ENCODE measurements around the gene PLXNB2.

The PLXNB2 gene

GRCh38 chr22:50303515-50303847 is 4.0 kb downstream of the PLXNB2 start:
- WGBS, 2 experiments (ENCODE audit: insufficient coverage in 2 of 2), result 90 to 96% methylated on average over 6 to 7 of the region's 7 CpGs
- Histone ChIP-seq H3K9me3 (ENCODE audit: control insufficient read depth, low read length) (no peaks in the 10 kb centered on the region), H3K27ac (ENCODE audit: low read depth, low read length, severe bottlenecking) (peak overlapping the region; percentile 16), H3K4me1 (ENCODE audit: control insufficient read depth, insufficient read depth, low read length, poor library complexity, severe bottlenecking) (peaks cover 53% of the 10 kb centered on the region), H3K4me3 (ENCODE audit: extremely low read depth, insufficient read depth, low read length, poor library complexity, severe bottlenecking) (no peak overlapping the region), H3K36me3 (ENCODE audit: control insufficient read depth, insufficient read depth, low read length) (peaks cover 34% of the 10 kb centered on the region)

DNA sequence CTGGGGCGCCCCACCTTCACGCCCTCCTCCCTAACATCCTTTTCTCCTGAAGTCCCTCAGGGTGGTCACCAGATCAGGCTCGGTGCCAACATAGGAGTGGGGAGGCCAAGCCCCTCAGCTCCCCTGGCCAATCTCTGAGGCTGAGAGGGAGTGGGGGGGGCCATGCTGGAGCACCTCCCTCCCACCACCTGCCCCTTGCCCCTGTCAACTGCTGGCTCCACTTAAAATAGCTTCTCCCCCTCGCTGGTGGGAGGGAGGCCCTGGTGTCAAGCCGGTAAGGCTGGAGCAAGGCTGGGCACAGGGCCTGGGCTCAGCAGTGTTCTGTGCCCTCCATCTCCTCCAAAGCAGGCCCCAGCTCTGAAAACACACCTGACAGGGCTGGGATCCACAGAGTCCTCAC is 4.9 kb downstream of the PLXNB2 start:
- H3K36me3 ChIP-seq (ENCODE audit: control insufficient read depth, insufficient read depth, low read length), result peaks cover 34% of the 10 kb centered on the region
- H3K27ac ChIP-seq (ENCODE audit: low read depth, low read length, severe bottlenecking), result no peak overlapping the region
- peaks cover 45% of the 10 kb centered on the region for H3K4me1 ChIP-seq (ENCODE audit: control insufficient read depth, insufficient read depth, low read length, poor library complexity, severe bottlenecking)
- no peaks in the 10 kb centered on the region for H3K9me3 ChIP-seq (ENCODE audit: control insufficient read depth, low read length)
- 83 to 86% methylated on average over 1 to 2 of the region's 5 CpGs for whole genome bisulfite sequencing, 2 experiments (ENCODE audit: insufficient coverage in 2 of 2)
- no peak overlapping the region for H3K4me3 ChIP-seq (ENCODE audit: extremely low read depth, insufficient read depth, low read length, poor library complexity, severe bottlenecking)

DNA sequence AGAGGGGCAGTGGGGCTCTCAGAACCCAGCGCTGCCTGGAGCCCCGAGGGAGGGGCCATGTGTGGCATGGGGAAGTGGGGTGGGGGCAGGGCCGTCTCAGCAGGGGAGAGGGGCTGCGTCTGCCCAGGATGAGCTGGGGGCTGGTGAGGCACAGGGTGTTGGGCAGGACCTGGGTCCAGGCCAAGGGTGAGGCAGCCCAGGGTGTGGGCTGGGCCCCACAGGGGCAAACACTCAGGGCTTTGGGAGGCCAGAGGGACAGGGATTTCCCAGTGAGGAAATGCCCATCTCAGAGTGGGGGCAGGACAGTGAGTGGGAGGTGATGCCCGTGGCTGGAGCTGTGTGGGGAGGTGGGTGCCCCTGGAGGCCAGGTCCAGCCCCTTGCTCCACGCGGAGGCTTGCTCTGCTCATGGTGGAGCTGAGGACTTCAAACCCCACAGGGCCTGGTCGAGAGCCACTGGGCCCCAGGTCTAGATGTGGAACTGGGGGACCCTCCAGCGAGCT is 5.4 kb downstream of the PLXNB2 start:
- WGBS, 2 experiments (ENCODE audit: insufficient coverage in 2 of 2), result 89 to 91% methylated on average over 6 to 9 of the region's 9 CpGs
- Histone ChIP-seq H3K9me3 (ENCODE audit: control insufficient read depth, low read length) (no peaks in the 10 kb centered on the region), H3K36me3 (ENCODE audit: control insufficient read depth, insufficient read depth, low read length) (peaks cover 34% of the 10 kb centered on the region), H3K4me1 (ENCODE audit: control insufficient read depth, insufficient read depth, low read length, poor library complexity, severe bottlenecking) (peaks cover 45% of the 10 kb centered on the region), H3K4me3 (ENCODE audit: extremely low read depth, insufficient read depth, low read length, poor library complexity, severe bottlenecking) (no peak overlapping the region), H3K27ac (ENCODE audit: low read depth, low read length, severe bottlenecking) (no peak overlapping the region)

DNA sequence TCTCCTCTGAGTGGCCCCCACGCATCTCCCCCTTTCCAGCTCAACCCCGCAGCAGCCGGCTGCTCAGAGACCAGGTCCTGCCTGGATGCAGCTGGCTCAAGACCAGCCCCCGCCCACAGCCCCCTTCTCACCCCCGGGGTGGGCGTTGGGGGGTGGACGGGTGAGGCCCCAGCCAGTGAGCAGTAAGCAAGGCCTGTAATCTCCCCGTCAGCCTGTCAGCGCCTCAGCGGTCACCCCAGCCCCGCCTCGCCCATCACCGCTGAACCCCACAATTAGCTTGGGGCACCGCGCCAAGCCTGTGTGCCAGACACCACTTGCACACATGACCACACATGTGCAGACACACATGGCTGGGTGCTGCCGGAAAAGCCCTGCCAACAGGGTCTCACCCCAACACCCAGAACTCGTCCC is 5.9 kb downstream of the PLXNB2 start:
- Histone ChIP-seq H3K27ac (ENCODE audit: low read depth, low read length, severe bottlenecking) (no peak overlapping the region), H3K36me3 (ENCODE audit: control insufficient read depth, insufficient read depth, low read length) (peaks cover 34% of the 10 kb centered on the region), H3K4me3 (ENCODE audit: extremely low read depth, insufficient read depth, low read length, poor library complexity, severe bottlenecking) (no peak overlapping the region), H3K9me3 (ENCODE audit: control insufficient read depth, low read length) (no peaks in the 10 kb centered on the region), H3K4me1 (ENCODE audit: control insufficient read depth, insufficient read depth, low read length, poor library complexity, severe bottlenecking) (peaks cover 45% of the 10 kb centered on the region)
- 96 to 97% methylated on average over 13 to 16 of the region's 17 CpGs for WGBS, 2 experiments (ENCODE audit: insufficient coverage in 2 of 2)

- H3K4me3 ChIP-seq (ENCODE audit: extremely low read depth, insufficient read depth, low read length, poor library complexity, severe bottlenecking), result no peak overlapping the region
- 75 to 81% methylated on average over 9 to 13 of the region's 14 CpGs for WGBS, 2 experiments (ENCODE audit: insufficient coverage in 2 of 2)
- H3K9me3 ChIP-seq (ENCODE audit: control insufficient read depth, low read length), result no peaks in the 10 kb centered on the region
- peaks cover 43% of the 10 kb centered on the region for H3K4me1 ChIP-seq (ENCODE audit: control insufficient read depth, insufficient read depth, low read length, poor library complexity, severe bottlenecking)
- no peak overlapping the region for H3K27ac ChIP-seq (ENCODE audit: low read depth, low read length, severe bottlenecking)
- H3K36me3 ChIP-seq (ENCODE audit: control insufficient read depth, insufficient read depth, low read length), result peaks cover 34% of the 10 kb centered on the region
Observed at GRCh38 chr22:50300620-50301257, 6.7 kb downstream of the PLXNB2 start.

- WGBS, 2 experiments (ENCODE audit: insufficient coverage in 2 of 2), result 10 to 14% methylated on average over 67 to 90 of the region's 93 CpGs
- Histone ChIP-seq H3K27ac (ENCODE audit: low read depth, low read length, severe bottlenecking) (no peak overlapping the region), H3K4me3 (ENCODE audit: extremely low read depth, insufficient read depth, low read length, poor library complexity, severe bottlenecking) (peak overlapping the region; percentile 24), H3K36me3 (ENCODE audit: control insufficient read depth, insufficient read depth, low read length) (peaks cover 32% of the 10 kb centered on the region), H3K4me1 (ENCODE audit: control insufficient read depth, insufficient read depth, low read length, poor library complexity, severe bottlenecking) (peaks cover 37% of the 10 kb centered on the region), H3K9me3 (ENCODE audit: control insufficient read depth, low read length) (no peaks in the 10 kb centered on the region)
Observed at GRCh38 chr22:50299785-50300619, 7.4 kb downstream of the PLXNB2 start.

GRCh38 chr22:50298937-50299784 is 8.3 kb downstream of the PLXNB2 start:
- Histone ChIP-seq H3K4me3 (ENCODE audit: extremely low read depth, insufficient read depth, low read length, poor library complexity, severe bottlenecking) (peak overlapping the region; percentile 24), H3K4me1 (ENCODE audit: control insufficient read depth, insufficient read depth, low read length, poor library complexity, severe bottlenecking) (peaks cover 33% of the 10 kb centered on the region), H3K27ac (ENCODE audit: low read depth, low read length, severe bottlenecking) (no peak overlapping the region), H3K36me3 (ENCODE audit: control insufficient read depth, insufficient read depth, low read length) (peaks cover 35% of the 10 kb centered on the region), H3K9me3 (ENCODE audit: control insufficient read depth, low read length) (no peaks in the 10 kb centered on the region)
- WGBS, 2 experiments (ENCODE audit: insufficient coverage in 2 of 2), result 36 to 40% methylated on average over 23 to 53 of the region's 59 CpGs

DNA sequence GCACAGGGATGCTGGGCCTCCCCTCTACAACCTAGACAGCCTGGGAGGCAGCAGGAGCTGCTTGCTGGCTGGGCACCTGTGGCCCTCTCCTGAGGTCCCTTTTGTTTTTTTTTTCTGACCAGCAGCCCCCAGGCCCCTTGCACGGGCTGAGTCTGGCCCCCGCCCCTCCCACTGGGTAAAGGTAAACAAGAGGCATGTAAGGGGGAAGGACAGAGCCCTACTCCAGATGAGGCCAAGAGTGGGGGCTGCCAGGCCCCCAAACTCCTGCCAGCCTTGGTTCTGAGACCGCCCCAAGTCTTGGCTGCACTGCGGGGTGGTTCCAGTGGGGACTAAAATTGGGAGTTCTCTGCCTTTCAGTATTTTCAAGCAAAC is 9.2 kb downstream of the PLXNB2 start:
- Histone ChIP-seq H3K4me1 (ENCODE audit: control insufficient read depth, insufficient read depth, low read length, poor library complexity, severe bottlenecking) (peaks cover 32% of the 10 kb centered on the region), H3K4me3 (ENCODE audit: extremely low read depth, insufficient read depth, low read length, poor library complexity, severe bottlenecking) (no peak overlapping the region), H3K9me3 (ENCODE audit: control insufficient read depth, low read length) (no peaks in the 10 kb centered on the region), H3K27ac (ENCODE audit: low read depth, low read length, severe bottlenecking) (no peak overlapping the region), H3K36me3 (ENCODE audit: control insufficient read depth, insufficient read depth, low read length) (peaks cover 26% of the 10 kb centered on the region)
- 100% methylated on average over 1 to 2 of the region's 4 CpGs for WGBS, 2 experiments (ENCODE audit: insufficient coverage in 2 of 2)

DNA sequence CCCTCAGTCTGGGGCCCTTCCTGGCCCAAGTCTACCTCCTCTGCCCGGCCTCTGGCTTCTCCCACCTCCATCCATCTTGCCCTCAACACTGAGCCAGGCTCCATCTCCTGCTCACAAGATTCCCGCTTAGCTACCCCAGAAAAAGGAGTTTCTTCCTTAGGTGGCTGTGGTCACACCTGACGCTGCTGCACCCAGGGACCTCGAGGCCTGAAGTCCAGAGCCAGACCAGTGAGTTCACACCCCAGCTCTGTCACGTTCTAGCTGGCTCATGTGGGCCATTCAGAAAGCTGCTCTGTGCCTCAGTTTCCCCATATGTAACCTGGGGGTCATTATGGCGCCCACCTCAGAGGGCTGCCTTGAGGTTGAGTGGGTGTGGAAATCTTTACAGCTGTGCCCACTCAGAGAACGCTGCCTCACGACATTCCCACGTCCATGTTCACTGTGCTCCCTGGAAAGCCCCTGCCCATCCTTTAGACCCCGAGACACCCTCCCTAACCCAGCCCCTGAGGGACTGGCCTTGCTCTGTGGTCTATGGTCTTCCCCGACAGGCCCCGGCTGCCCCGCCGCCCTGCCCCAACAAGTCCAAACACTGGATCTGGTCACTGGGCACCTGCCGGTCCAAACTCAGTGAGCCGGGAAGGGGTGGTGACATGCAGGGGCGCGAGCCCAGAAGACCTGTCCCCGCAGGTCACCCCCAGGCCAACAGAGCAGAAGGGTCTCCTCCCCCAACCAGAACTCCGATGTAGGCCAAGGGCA is 9.8 kb downstream of the PLXNB2 start:
- Histone ChIP-seq H3K4me1 (ENCODE audit: control insufficient read depth, insufficient read depth, low read length, poor library complexity, severe bottlenecking) (peaks cover 32% of the 10 kb centered on the region), H3K9me3 (ENCODE audit: control insufficient read depth, low read length) (no peaks in the 10 kb centered on the region), H3K27ac (ENCODE audit: low read depth, low read length, severe bottlenecking) (no peak overlapping the region), H3K4me3 (ENCODE audit: extremely low read depth, insufficient read depth, low read length, poor library complexity, severe bottlenecking) (no peak overlapping the region), H3K36me3 (ENCODE audit: control insufficient read depth, insufficient read depth, low read length) (peaks cover 25% of the 10 kb centered on the region)
- WGBS, 2 experiments (ENCODE audit: insufficient coverage in 2 of 2), result 92 to 95% methylated on average over 17 of the region's 20 CpGs

All from mesodermal cell (in vitro differentiated cells).